GM12873 (cell line): ENCODE results near the gene MICAL3.

Experiments used
- CTCF ChIP-seq: IDR thresholded peaks from 2 replicates; pipeline ENCODE4 v1.5.1; 2012; ENCODE audit warnings: low read depth, mild to moderate bottlenecking, moderate library complexity, low read length, control low read depth; ENCODE audit not compliant: insufficient read depth; ENCODE audit errors: missing control alignments

The MICAL3 gene

GRCh38 chr22:17855572-17856290 lies 168.6 kb downstream of the MICAL3 start:
- TF ChIP-seq CTCF, result no peak

- no peak for TF ChIP-seq CTCF
Measured at GRCh38 chr22:17853073-17853472, 171.3 kb downstream of the MICAL3 start.

GRCh38 chr22:17851759-17852158 lies 172.6 kb downstream of the MICAL3 start:
- no peak for TF ChIP-seq CTCF

GRCh38 chr22:17847360-17848078 lies 176.8 kb downstream of the MICAL3 start:
- TF ChIP-seq CTCF, result no peak

DNA sequence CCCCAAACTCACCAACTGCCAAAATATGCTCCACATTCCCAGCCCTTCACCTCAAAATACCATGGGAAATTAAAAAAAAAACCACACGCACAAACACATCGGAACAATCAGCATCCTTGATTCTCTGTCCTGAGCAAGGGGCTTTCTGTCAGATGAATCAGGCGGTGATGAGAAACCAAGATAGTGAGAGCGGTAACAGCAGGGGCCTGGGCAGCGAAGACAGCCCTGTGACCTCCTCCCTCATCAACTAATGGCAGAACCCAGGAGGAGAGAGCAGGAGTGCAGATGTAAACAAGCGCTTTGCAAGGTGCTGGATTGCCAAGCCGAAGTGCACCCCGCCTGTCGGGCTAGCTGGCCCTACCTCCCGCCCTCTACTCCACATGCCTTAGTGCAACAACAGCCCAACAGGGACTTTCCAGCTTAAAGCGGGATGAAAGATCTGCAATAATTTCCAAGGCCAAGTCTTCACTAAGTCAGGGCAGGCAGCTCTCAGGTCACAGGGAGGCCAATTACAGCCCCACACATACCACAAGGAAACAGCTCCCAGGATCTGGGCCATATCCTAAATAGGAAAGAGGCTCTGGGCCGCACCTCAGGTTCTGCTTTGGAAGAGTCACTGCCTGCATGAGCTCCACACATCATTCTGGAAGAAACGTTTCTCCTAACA lies 177.9 kb downstream of the MICAL3 start:
- no peak for TF ChIP-seq CTCF

- TF ChIP-seq CTCF, result no peak
Measured at GRCh38 chr22:17845790-17846189, 178.6 kb downstream of the MICAL3 start.

GRCh38 chr22:17845327-17845726 lies 179.0 kb downstream of the MICAL3 start:
- no peak for TF ChIP-seq CTCF
